Left cardiac atrium (tissue), 4 donors: Measurements from ENCODE around the gene SOX12. TPM values are rescaled to one million over a fixed set of nuclear protein-coding genes. Genes with fewer than 3 reads are reported as not detected.
A peak's percentile ranks its signal among the peaks of the same experiment; 100 is the strongest.
"Not testable (repeated sequence)": the region's sequence is repeated elsewhere in the genome, so short reads cannot be mapped to it uniquely, and the experiment has no call there.

Experiments used
- ATAC-seq, 2 donors: fragments of 200-7000 bp; cut with Tn5 transposase; one replicate each; pipeline ENCODE4 v1.9.1; 2020; ENCODE audit warnings: mild to moderate bottlenecking in 2 of 2, moderate library complexity in 2 of 2
- DNase-seq: peaks from one replicate; pipeline ENCODE4 v3.0.0-alpha.2; 2020
- intact Hi-C, 2 donors: fragments of 100-400 bp; cut with DNase I; formaldehyde crosslinking; loops; one replicate each; pipeline versions ENCODE4 v1.14.1 to v1.15.1; 2022 to 2023
- total RNA-seq, 2 donors: library from RNA; stranded (reverse); fragmentation: NEBNext Ultra II Directional; extraction: Animal tissue kit (Norgen Biotek cat#: 25700); gene quantifications; one replicate each; pipeline ENCODE4 v1.2.1, GENCODE V29; 2021
- donor health status: DM: no; HTN: yes; CAD: no.
- donor health status: DM: no; HTN: yes; CAD: no; lungs with severe emphysema.
- donor health status: DM: yes; HTN: yes; CAD: no.
- donor health status: Dilated cardiomyopathy.

SOX12 gene
- total RNA-seq, 2 donors from 2014 or later: 8.1 to 11.6 TPM

DNA sequence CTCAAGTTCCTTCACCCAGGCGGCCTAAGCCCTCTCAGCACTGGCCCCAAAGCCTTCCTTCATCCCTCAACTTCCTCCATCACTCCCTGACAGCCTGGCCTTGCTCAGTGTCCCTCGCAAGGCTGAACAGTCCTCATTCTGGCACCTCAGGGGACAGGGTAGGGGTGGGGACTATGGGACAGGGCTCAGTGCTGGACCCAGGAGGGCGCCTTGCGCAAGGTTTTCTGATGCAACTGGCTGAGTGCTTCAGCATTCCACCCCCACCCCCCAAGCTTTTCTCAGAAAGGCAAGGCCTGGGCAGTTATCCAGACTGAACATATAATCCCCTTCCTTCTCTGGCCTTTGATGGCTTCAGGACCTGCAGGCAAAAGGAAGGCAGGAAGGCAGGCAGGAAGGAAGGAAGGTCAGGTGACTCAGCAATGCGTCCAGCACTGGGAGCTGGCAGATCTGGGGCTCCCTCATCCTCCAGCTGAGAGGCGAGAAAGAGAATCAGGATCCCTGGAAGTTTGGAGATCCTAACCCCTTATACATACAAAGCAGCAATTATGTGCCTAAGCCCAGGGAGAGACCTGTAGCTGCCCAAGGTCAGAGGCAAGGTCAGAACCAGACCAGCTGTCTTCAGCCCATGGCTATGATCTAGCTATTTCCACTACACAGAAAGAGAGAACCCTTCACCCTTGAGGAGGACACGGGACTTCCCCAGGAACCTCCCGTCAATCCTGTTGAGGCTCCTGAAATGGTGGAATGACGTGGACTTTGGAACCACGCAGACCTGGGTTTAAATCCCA lies 46.6 kb downstream of the SOX12 start:
- intact Hi-C loops: no loop called here
- DNase-seq: peak; percentile 84
- peak; percentile 74 to 93 for ATAC-seq

DNA sequence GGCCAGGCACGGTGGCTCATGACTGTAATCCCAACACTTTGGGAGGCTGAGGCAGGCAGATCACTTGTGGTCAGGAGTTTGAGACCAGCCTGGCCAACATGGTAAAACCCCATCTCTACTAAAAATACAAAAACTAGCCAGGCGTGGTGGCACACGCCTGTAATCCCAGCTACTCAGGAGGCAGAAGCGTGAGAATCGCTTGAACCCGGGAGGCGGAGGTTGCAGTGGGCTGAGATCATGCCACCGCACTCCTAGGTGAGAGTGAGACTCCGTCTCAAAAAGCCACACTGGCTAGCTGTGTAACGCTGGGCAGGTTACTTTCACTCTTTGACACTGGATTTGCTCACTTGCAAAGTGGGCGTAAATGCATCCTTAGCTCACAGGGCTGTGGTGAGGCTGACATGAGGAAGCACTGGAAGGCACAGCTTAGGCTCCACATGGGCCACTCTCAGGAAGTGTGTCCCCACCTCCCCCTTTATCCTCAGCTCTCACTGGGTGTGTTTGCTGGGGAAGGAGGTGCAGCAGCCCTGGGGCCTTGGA lies 47.3 kb downstream of the SOX12 start:
- intact Hi-C loops, DNase-seq: not testable (repeated sequence)
- peak in 1 of 2 donors; percentile 7 for ATAC-seq

DNA sequence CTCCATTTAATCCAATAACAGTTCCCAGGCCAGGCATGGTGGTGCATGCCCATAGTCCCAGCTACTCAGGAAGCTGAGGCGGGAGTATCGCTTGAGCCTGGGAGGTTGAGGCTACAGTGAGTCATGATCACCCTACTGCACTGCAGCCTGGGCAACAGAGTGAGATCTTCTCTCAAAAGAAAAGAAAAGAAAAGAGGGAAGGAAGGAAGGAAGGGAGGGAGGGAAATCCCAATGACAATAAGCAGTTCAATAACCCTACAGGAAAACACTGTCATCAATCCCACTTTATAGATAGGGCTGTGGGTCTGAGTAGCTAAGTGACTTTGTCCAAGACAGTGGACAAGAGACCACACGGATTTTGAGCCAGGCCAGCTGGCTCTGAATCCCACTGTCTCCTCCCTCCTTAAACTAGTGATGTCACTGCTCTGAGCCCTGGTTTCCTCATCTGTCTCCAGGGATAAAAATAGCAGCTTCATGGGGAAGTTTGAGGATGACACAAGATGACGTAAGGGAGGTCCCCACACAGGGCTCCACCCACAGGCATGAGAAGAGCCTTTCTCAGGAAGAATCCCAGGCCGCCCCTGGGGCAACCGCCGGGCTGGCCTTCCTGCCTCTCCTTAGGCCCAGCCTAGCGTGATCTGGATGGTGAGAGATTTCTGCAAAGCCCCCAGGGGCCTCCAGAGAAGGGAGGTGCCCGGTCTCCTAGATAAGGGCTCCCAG lies 48.0 kb downstream of the SOX12 start:
- DNase-seq (no peak), ATAC-seq (peak; percentile 40 to 63)
- intact Hi-C loops: no loop called here

DNA sequence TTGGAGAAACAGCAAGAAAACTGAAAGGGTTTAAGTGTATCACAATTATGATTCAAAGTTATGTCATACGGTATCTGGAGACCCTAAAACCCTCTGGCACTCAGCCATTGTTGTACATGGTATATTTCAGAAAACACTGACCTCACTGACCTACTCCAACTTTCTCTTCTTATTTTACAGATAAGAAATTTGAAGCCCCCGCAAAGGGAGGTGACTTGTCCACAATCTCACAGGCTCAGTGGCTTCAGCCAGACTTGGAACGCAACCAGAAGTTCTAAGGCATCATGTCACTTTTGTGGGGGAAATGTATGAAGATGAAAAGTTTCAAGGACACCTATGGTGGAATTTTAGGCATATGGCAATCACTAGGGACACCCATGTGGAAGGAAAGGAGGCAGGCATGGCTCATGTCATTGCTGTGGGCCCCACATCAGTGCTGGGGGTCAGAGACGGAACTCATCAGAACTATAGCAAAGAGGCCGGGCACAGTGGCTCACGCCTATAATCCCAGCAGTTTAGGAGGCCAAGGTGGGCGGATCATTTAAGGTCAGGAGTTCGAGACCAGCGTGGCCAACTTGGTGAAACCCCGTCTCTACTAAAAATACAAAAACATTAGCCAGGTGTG lies 50.0 kb downstream of the SOX12 start:
- ATAC-seq (no peak), DNase-seq (no peak)
- intact Hi-C loops: no loop called here

DNA sequence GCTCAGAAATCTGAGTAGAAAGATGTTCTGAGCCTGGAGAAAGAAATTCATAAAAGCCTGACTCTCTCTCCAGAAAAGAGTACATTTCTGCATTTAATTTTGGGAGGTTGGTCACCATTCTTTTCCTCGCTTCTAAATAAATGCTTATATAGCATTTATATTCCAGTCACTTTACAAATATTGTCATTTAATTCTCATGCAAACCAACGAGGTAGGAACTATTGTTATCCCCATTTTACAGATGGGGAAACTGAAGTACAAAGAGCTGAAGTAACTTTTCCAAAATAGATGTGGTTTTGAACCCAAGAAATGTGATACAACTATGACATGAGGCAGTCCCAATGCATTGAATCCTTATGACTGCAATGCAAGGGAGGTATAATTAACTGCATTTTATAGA lies 50.7 kb downstream of the SOX12 start:
- ATAC-seq (no peak), DNase-seq (no peak)
- intact Hi-C loops: no loop called here

DNA sequence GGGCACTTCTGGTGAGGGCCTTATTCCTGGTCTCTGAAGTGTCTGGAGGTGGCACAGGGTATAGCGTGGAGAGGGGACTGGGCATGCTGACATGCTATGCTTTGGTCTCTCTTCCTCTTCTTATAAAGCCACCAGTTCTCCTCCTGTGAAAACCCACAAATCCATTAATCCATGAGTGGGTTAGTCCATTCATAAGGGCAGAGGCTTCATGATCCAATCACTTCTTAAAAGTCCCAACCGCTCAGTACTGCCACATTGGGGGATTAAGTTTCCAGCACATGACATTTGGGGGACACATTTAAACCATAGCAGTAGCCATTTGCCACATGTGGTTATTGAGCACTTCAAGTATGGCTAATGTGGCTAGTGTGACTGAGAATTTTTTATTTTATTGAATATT lies 51.4 kb downstream of the SOX12 start:
- intact Hi-C loops: no loop called here
- DNase-seq (no peak), ATAC-seq (no peak)

DNA sequence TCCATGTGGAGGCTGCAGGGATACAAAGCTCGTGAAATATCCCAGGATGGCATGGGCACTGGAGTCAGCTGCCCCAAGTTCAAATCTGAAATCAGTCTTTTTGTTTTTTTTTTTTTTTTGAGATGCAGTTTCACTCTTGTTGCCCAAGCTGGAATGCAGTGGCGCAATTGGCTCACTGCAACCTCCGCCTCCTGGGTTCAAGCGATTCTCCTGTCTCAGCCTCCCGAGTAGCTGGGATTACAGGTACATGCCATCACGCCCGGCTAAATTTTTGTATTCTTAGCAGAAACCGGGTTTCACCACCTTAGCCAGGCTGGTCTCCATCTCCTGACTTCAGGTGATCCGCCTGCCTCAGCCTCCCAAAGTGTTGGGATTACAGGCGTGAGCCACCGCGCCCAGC lies 52.2 kb downstream of the SOX12 start:
- intact Hi-C loops, DNase-seq, ATAC-seq: not testable (repeated sequence)

DNA sequence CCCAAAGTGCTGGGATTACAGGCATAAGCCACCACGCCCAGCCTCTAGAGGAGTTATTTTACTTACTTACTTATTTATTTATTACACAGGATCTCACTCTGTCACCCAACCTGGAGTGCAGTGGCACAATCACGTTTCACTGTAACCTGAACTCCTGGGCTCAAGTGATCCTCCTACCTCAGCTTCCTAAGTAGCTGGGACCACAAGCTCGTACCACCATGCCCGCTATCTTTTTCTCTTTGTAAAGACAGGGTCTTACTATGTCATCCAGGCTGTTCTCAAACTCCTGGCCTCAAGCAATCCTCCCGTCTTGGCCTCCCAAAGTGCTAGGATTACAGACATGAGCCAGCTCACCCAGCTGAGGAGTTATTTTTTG lies 53.6 kb downstream of the SOX12 start:
- DNase-seq (no peak), ATAC-seq (no peak)
- intact Hi-C loops: no loop called here

Other genes starting within 250 kb of the SOX12 start
- not detected for gene DEFB125, start 237.9 kb upstream of the SOX12 start, total RNA-seq
- not detected for gene DEFB126, start 183.0 kb upstream of the SOX12 start, total RNA-seq
- not detected for gene DEFB127, start 168.1 kb upstream of the SOX12 start, total RNA-seq
- not detected for gene DEFB128, start 135.8 kb upstream of the SOX12 start, total RNA-seq
- gene DEFB129, start 98.3 kb upstream of the SOX12 start, total RNA-seq: not detected
- gene DEFB132, start 67.8 kb upstream of the SOX12 start, total RNA-seq: under 1 TPM in 1 of 2 donors, not detected in 1; 0.32 TPM
- gene C20orf96, start 34.8 kb upstream of the SOX12 start, total RNA-seq: 1 to 10 TPM; 5.5 to 7.2 TPM
- gene ZCCHC3, start 28.0 kb upstream of the SOX12 start, total RNA-seq: 10 to 100 TPM; 11.0 to 12.2 TPM
- gene NRSN2, start 21.6 kb downstream of the SOX12 start, total RNA-seq: 10 to 100 TPM; 20.6 to 34.9 TPM
- gene TRIB3, start 55.2 kb downstream of the SOX12 start, total RNA-seq: 1 to 10 TPM; 1.4 to 3.4 TPM
- gene RBCK1, start 82.7 kb downstream of the SOX12 start, total RNA-seq: 10 to 100 TPM; 41.6 to 43.5 TPM
- gene TBC1D20, start 137.0 kb downstream of the SOX12 start, total RNA-seq: 10 to 100 TPM; 23.7 to 24.3 TPM
- 100 to 1,000 TPM in 1 of 2 donors, 10 to 100 TPM in 1; 86.4 to 110 TPM for gene CSNK2A1, start 218.2 kb downstream of the SOX12 start, total RNA-seq